Measurements from ENCODE around the gene FABP6.
A peak's percentile ranks its signal among the peaks of the same experiment; 100 is the strongest.

Gene FABP6

GRCh38 chr5:160260881-160261815 is 31.8 kb downstream of the FABP6 start:
- DNase-seq, result no peak

GRCh38 chr5:160262151-160263074 is 33.1 kb downstream of the FABP6 start:
- no peak for DNase-seq

- DNase-seq, result no peak
These were observed 34.1 kb downstream of the FABP6 start for GRCh38 chr5:160263326-160263855.

GRCh38 chr5:160266044-160266443 is 36.7 kb downstream of the FABP6 start:
- no peak for DNase-seq

GRCh38 chr5:160266752-160267345 is 37.5 kb downstream of the FABP6 start:
- DNase-seq, result no peak

- DNase-seq, result no peak
These were observed 38.8 kb downstream of the FABP6 start for GRCh38 chr5:160268121-160268520.

- peak in 42 of 56 donors; percentile 3 to 84 (median 31) for DNase-seq
These were observed 39.7 kb downstream of the FABP6 start for GRCh38 chr5:160269017-160269416.

GRCh38 chr5:160270704-160271103 is 41.4 kb downstream of the FABP6 start:
- DNase-seq, result no peak

GRCh38 chr5:160271396-160271795 is 42.1 kb downstream of the FABP6 start:
- no peak for DNase-seq

GRCh38 chr5:160271836-160272235 is 42.5 kb downstream of the FABP6 start:
- no peak for DNase-seq

GRCh38 chr5:160272264-160272663 is 43.0 kb downstream of the FABP6 start:
- no peak for DNase-seq

GRCh38 chr5:160272889-160273288 is 43.6 kb downstream of the FABP6 start:
- DNase-seq, result no peak

GRCh38 chr5:160274483-160274931 is 45.2 kb downstream of the FABP6 start:
- no peak for DNase-seq

GRCh38 chr5:160278343-160278742 is 49.0 kb downstream of the FABP6 start:
- no peak for DNase-seq

- DNase-seq, result no peak
These were observed 51.2 kb downstream of the FABP6 start for GRCh38 chr5:160280384-160281095.

GRCh38 chr5:160281275-160281674 is 52.0 kb downstream of the FABP6 start:
- no peak for DNase-seq

- DNase-seq, result no peak
These were observed 55.1 kb downstream of the FABP6 start for GRCh38 chr5:160284291-160284873.

GRCh38 chr5:160285316-160285715 is 56.0 kb downstream of the FABP6 start:
- no peak for DNase-seq

GRCh38 chr5:160286947-160287346 is 57.6 kb downstream of the FABP6 start:
- DNase-seq, result no peak

- peak in 32 of 56 donors; percentile 5 to 58 (median 20) for DNase-seq
These were observed 58.2 kb downstream of the FABP6 start for GRCh38 chr5:160287378-160288051.
